Neural progenitor cell (in vitro differentiated cells): Measurements from ENCODE around the gene RGS6. TPM values are rescaled to one million over a fixed set of nuclear protein-coding genes. Genes with fewer than 3 reads are reported as not detected.

Source experiments
- DNase-seq: peaks from one replicate; pipeline ENCODE4 v3.0.0-alpha.2; 2016; ENCODE audit warnings: low spot score
- H2AFZ ChIP-seq: fragments of 200-600 bp; sonication (generic); replicated peaks from 2 replicates; pipeline ENCODE4 v1.6.1; 2016; ENCODE audit warnings: antibody characterized with exemption
- H3F3A ChIP-seq: fragments of 200-600 bp; sonication (generic); 2 replicates; pipeline ENCODE4 v1.6.1; 2016; ENCODE audit warnings: antibody characterized with exemption, low read depth
- H3K27ac ChIP-seq: fragments of 200-600 bp; sonication (generic); 2 replicates; pipeline ENCODE4 v1.5.1; 2016; ENCODE audit warnings: mild to moderate bottlenecking
- H3K27me3 ChIP-seq: fragments of 200-600 bp; sonication (generic); 2 replicates; pipeline ENCODE4 v1.6.1; 2016; ENCODE audit warnings: mild to moderate bottlenecking, moderate library complexity
- H3K36me3 ChIP-seq: fragments of 200-600 bp; sonication (generic); 2 replicates; pipeline ENCODE4 v1.5.1; 2016
- H3K4me1 ChIP-seq: fragments of 200-600 bp; sonication (generic); 2 replicates; pipeline ENCODE4 v1.6.1; 2016; ENCODE audit warnings: mixed run types
- H3K4me2 ChIP-seq: fragments of 200-600 bp; sonication (generic); 2 replicates; pipeline ENCODE4 v1.6.1; 2016
- H3K4me3 ChIP-seq: fragments of 200-600 bp; sonication (generic); 2 replicates; pipeline ENCODE4 v1.5.1; 2016
- H3K79me2 ChIP-seq: fragments of 200-600 bp; sonication (generic); 2 replicates; pipeline ENCODE4 v1.6.1; 2016; ENCODE audit warnings: low read depth
- H3K9ac ChIP-seq: fragments of 200-600 bp; sonication (generic); 2 replicates; pipeline ENCODE4 v1.6.1; 2016
- H3K9me3 ChIP-seq: fragments of 200-600 bp; sonication (generic); 2 replicates; pipeline ENCODE4 v1.5.1; 2016; ENCODE audit warnings: low read depth
- H4K20me1 ChIP-seq: fragments of 200-600 bp; sonication (generic); 2 replicates; pipeline ENCODE4 v1.6.1; 2016; ENCODE audit warnings: low read depth
- H3K27ac Mint-ChIP-seq: 3 replicates; pipeline ENCODE4 v1.8.0; 2021; ENCODE audit warnings: mixed read lengths
- H3K27me3 Mint-ChIP-seq: 2 replicates; pipeline ENCODE4 v1.8.0; 2022; ENCODE audit warnings: low read depth, mild to moderate bottlenecking, inconsistent platforms, moderate library complexity, mixed read lengths; ENCODE audit not compliant: insufficient read depth
- H3K36me3 Mint-ChIP-seq: 3 replicates; pipeline ENCODE4 v1.8.0; 2021; ENCODE audit warnings: mixed read lengths
- H3K4me1 Mint-ChIP-seq: 3 replicates; pipeline ENCODE4 v1.8.0; 2021; ENCODE audit warnings: mixed read lengths
- H3K4me3 Mint-ChIP-seq: 3 replicates; pipeline ENCODE4 v1.8.0; 2021; ENCODE audit warnings: mild to moderate bottlenecking, moderate library complexity, mixed read lengths
- H3K9me3 Mint-ChIP-seq: 3 replicates; pipeline ENCODE4 v1.8.0; 2020; ENCODE audit warnings: mixed read lengths
- EZH2 ChIP-seq: fragments of 200-600 bp; sonication (generic); IDR thresholded peaks from 2 replicates; pipeline ENCODE4 v1.6.1; 2017; ENCODE audit warnings: antibody characterized with exemption, mild to moderate bottlenecking, moderate library complexity
- EZH2phosphoT487 ChIP-seq: fragments of 200-600 bp; sonication (generic); IDR thresholded peaks from 2 replicates; pipeline ENCODE4 v1.6.1; 2017; ENCODE audit warnings: antibody characterized with exemption
- total RNA-seq: library from RNA; depleted of rRNA; stranded (reverse); fragments of >200 nt; gene quantifications from 2 replicates; pipeline ENCODE4 v1.2.3, GENCODE V29; 2015; ENCODE audit warnings: low replicate concordance
- TF ChIP-seq, protein P1 (sequence below): fragments of 200-600 bp; sonication (generic); IDR thresholded peaks from 2 replicates; pipeline ENCODE4 v1.5.1; 2017; ENCODE audit warnings: antibody characterized with exemption, mild to moderate bottlenecking

Gene RGS6
- total RNA-seq, 1 donor from 2014 or later = 0.80 TPM

DNA sequence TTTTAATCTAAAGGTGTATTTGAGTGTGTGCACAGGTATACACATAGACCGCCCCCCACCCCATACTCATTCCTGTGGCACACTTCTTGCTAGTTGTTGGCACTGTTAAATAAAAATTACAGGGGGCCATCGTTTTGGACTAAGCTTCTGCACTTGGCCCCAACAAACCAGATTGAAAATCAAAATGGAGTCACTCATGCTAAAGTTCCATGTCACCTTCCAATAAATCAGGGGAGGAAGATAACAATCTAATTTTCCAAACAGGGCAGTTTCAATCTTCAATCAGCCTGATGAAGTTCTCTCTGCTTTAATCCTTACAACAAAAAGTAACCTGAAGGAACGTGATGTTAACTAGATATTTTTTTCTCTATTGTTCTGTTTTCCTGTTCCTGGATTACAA, 78.2 kb downstream of the RGS6 start:
- H3K36me3 Mint-ChIP-seq = no peaks in the 10 kb centered on the region
- Histone ChIP-seq H3K27ac (no peak overlapping the region), H3K79me2 (no peaks in the 10 kb centered on the region), H3K9ac (no peak overlapping the region), H3K4me2 (no peak overlapping the region), H2AFZ (no peak overlapping the region), H4K20me1 (no peaks in the 10 kb centered on the region), H3K4me1 (no peaks in the 10 kb centered on the region), H3K9me3 (peaks cover 3% of the 10 kb centered on the region), H3K36me3 (no peaks in the 10 kb centered on the region), H3K4me3 (no peak overlapping the region), H3K27me3 (no peaks in the 10 kb centered on the region), H3F3A (no peaks in the 10 kb centered on the region)
- no peak for DNase-seq
- no peak for TF ChIP-seq EZH2
- TF ChIP-seq EZH2phosphoT487 = no peak
- TF ChIP-seq, protein P1, sequence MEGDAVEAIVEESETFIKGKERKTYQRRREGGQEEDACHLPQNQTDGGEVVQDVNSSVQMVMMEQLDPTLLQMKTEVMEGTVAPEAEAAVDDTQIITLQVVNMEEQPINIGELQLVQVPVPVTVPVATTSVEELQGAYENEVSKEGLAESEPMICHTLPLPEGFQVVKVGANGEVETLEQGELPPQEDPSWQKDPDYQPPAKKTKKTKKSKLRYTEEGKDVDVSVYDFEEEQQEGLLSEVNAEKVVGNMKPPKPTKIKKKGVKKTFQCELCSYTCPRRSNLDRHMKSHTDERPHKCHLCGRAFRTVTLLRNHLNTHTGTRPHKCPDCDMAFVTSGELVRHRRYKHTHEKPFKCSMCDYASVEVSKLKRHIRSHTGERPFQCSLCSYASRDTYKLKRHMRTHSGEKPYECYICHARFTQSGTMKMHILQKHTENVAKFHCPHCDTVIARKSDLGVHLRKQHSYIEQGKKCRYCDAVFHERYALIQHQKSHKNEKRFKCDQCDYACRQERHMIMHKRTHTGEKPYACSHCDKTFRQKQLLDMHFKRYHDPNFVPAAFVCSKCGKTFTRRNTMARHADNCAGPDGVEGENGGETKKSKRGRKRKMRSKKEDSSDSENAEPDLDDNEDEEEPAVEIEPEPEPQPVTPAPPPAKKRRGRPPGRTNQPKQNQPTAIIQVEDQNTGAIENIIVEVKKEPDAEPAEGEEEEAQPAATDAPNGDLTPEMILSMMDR = no peak
- H3K27me3 Mint-ChIP-seq = no peaks in the 10 kb centered on the region
- H3K9me3 Mint-ChIP-seq = peaks cover 2% of the 10 kb centered on the region
- no peak overlapping the region for H3K4me3 Mint-ChIP-seq
- H3K27ac Mint-ChIP-seq = no peak overlapping the region
- peaks cover 5% of the 10 kb centered on the region for H3K4me1 Mint-ChIP-seq

DNA sequence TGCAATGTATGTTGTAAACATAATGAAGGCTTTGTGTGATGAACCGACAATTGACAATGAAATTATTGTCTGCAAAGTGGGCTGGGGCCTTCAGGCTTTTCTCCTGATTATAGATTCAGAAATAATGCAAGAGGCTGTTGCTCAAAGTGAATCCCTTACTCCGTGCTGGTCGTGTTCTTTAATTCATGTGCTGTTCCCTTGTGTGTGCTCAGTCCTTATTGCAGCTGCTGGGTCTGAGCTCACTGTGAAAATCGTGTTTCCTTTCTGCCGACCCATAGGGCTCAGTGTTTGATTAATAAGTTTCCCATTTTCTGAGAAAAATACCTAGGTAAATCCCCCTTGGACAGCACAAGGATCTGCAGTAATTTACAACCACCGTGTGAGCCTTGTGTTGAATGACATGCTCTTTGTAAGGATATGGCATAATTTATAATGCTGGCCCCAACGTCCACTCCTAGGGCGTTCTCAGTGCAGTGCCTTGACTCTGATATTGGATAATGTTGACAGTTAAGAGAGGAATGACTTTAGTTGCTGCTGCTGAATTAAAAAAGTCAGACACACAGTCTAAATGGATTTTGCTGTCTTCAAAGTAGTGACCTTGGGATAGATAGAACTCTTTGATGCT, 81.6 kb downstream of the RGS6 start:
- Histone ChIP-seq H3K79me2 (no peaks in the 10 kb centered on the region), H3K4me2 (no peak overlapping the region), H3F3A (no peaks in the 10 kb centered on the region), H3K27ac (no peak overlapping the region), H3K4me3 (no peak overlapping the region), H4K20me1 (no peaks in the 10 kb centered on the region), H3K9ac (no peak overlapping the region), H3K4me1 (no peaks in the 10 kb centered on the region), H2AFZ (no peak overlapping the region), H3K36me3 (no peaks in the 10 kb centered on the region), H3K27me3 (no peaks in the 10 kb centered on the region), H3K9me3 (peaks cover 3% of the 10 kb centered on the region)
- H3K4me1 Mint-ChIP-seq = peaks cover 5% of the 10 kb centered on the region
- TF ChIP-seq EZH2 (no peak), EZH2phosphoT487 (no peak)
- TF ChIP-seq, protein P1 = no peak
- no peaks in the 10 kb centered on the region for H3K27me3 Mint-ChIP-seq
- no peak overlapping the region for H3K4me3 Mint-ChIP-seq
- no peaks in the 10 kb centered on the region for H3K36me3 Mint-ChIP-seq
- no peak overlapping the region for H3K27ac Mint-ChIP-seq
- H3K9me3 Mint-ChIP-seq = peaks cover 2% of the 10 kb centered on the region
- DNase-seq = no peak

GRCh38 chr14:72014486-72014885, 82.3 kb downstream of the RGS6 start:
- H3K27me3 ChIP-seq = no peaks in the 10 kb centered on the region
- no peak overlapping the region for H3K4me2 ChIP-seq
- no peak overlapping the region for H3K4me3 Mint-ChIP-seq
- peaks cover 3% of the 10 kb centered on the region for H3K9me3 ChIP-seq
- no peaks in the 10 kb centered on the region for H3K36me3 ChIP-seq
- TF ChIP-seq EZH2phosphoT487 = no peak
- TF ChIP-seq, protein P1 = no peak
- no peak for TF ChIP-seq EZH2
- no peaks in the 10 kb centered on the region for H4K20me1 ChIP-seq
- no peaks in the 10 kb centered on the region for H3K79me2 ChIP-seq
- H3K4me1 Mint-ChIP-seq = peaks cover 5% of the 10 kb centered on the region
- H3K4me1 ChIP-seq = no peaks in the 10 kb centered on the region
- no peaks in the 10 kb centered on the region for H3K36me3 Mint-ChIP-seq
- no peak overlapping the region for H3K27ac ChIP-seq
- H3K4me3 ChIP-seq = no peak overlapping the region
- H3F3A ChIP-seq = no peaks in the 10 kb centered on the region
- peaks cover 2% of the 10 kb centered on the region for H3K9me3 Mint-ChIP-seq
- H2AFZ ChIP-seq = no peak overlapping the region
- no peak for DNase-seq
- no peak overlapping the region for H3K27ac Mint-ChIP-seq
- no peaks in the 10 kb centered on the region for H3K27me3 Mint-ChIP-seq
- H3K9ac ChIP-seq = no peak overlapping the region
